Activated CD4-positive, alpha-beta T cell treated with anti-CD3 and anti-CD28 coated beads, Interleukin-2, amount 50 U/mL, for 24 hours (primary cell): ENCODE measurements around the gene STK11.

Experiments used
- DNase-seq, 2 donors: peaks; one replicate each; pipeline ENCODE4 v3.0.0-alpha.2; 2020; ENCODE audit warnings: low read depth in 1 of 2, low spot score in 1 of 2

The STK11 gene

GRCh38 chr19:1249990-1250436, 44.4 kb downstream of the STK11 start:
- no peak for DNase-seq

- no peak for DNase-seq
Observed at GRCh38 chr19:1250437-1251260, 45.1 kb downstream of the STK11 start.

- no peak for DNase-seq
Observed at GRCh38 chr19:1251330-1252220, 46.0 kb downstream of the STK11 start.

- DNase-seq, result no peak
Observed at GRCh38 chr19:1252221-1252820, 46.7 kb downstream of the STK11 start.

GRCh38 chr19:1252821-1253513, 47.4 kb downstream of the STK11 start:
- no peak for DNase-seq

GRCh38 chr19:1253514-1254080, 48.0 kb downstream of the STK11 start:
- DNase-seq, result no peak

- DNase-seq, result no peak
Observed at GRCh38 chr19:1254081-1254527, 48.5 kb downstream of the STK11 start.

- no peak for DNase-seq
Observed at GRCh38 chr19:1254530-1255185, 49.1 kb downstream of the STK11 start.

- DNase-seq, result no peak
Observed at GRCh38 chr19:1255186-1256161, 49.9 kb downstream of the STK11 start.

GRCh38 chr19:1256646-1257474, 51.3 kb downstream of the STK11 start:
- DNase-seq, result no peak

- DNase-seq, result no peak
Observed at GRCh38 chr19:1257475-1258162, 52.0 kb downstream of the STK11 start.

GRCh38 chr19:1258163-1258492, 52.5 kb downstream of the STK11 start:
- no peak for DNase-seq

- no peak for DNase-seq
Observed at GRCh38 chr19:1258707-1259205, 53.2 kb downstream of the STK11 start.

GRCh38 chr19:1259206-1259875, 53.8 kb downstream of the STK11 start:
- no peak for DNase-seq

- no peak for DNase-seq
Observed at GRCh38 chr19:1259876-1260748, 54.5 kb downstream of the STK11 start.
